ENCODE measurements around the gene USP40.

USP40 gene

GRCh38 chr2:233501198-233502076 lies 65.1 kb downstream of the USP40 start:
- in situ Hi-C loops (cut with HindIII; ENCODE audit: low sequenced_read_pairs), result no loop called here

- in situ Hi-C loops (cut with HindIII; ENCODE audit: low sequenced_read_pairs), result no loop called here
Observed at GRCh38 chr2:233499928-233500327, 66.7 kb downstream of the USP40 start.

DNA sequence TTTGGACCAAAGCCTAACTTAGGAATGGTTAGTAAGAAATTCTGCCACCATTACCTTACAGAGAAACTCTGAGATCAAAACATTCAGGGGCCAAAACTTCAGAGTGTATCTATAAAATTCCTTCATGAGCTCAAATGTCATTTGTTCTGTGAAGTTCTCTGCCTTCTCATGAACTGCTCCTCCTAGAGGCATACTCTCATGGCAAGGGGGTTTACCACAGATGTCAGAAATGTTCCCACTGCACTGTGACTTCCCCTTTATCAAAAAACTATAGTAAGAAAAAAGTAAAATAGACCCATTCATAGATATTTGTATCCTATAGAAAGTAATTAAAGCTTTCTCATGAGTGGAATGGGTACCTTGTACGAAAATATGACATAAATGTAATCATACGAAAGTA lies 68.5 kb downstream of the USP40 start:
- in situ Hi-C loops (cut with HindIII; ENCODE audit: low sequenced_read_pairs), result no loop called here

GRCh38 chr2:233497692-233498091 lies 68.9 kb downstream of the USP40 start:
- in situ Hi-C loops (cut with HindIII; ENCODE audit: low sequenced_read_pairs), result no loop called here

- in situ Hi-C loops (cut with HindIII; ENCODE audit: low sequenced_read_pairs), result no loop called here
Observed at GRCh38 chr2:233495503-233496496, 70.8 kb downstream of the USP40 start.

DNA sequence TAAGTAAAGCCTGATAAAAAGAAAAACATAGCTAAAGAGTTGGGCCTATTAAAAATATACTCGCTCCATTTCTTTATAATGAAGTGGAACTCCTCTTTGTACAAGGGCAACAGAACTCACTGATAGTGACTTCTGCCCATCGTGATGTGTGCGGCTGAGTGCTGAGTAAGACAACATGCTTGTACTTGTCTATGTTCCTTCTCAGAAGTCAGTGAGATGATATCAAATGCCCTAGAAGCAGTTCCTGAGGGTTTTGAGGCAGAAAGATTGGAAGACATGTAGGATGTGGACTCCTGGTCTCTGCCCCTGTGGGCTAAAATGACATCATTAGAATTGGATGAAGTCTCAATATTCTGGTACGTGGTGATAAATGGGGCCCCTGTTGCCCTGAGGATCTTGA lies 73.8 kb downstream of the USP40 start:
- in situ Hi-C loops (cut with HindIII; ENCODE audit: low sequenced_read_pairs), result no loop called here

- in situ Hi-C loops (cut with HindIII; ENCODE audit: low sequenced_read_pairs), result no loop called here
Observed at GRCh38 chr2:233492078-233492477, 74.5 kb downstream of the USP40 start.

GRCh38 chr2:233491326-233491725 lies 75.3 kb downstream of the USP40 start:
- in situ Hi-C loops (cut with HindIII; ENCODE audit: low sequenced_read_pairs), result no loop called here

- in situ Hi-C loops (cut with HindIII; ENCODE audit: low sequenced_read_pairs), result no loop called here
Observed at GRCh38 chr2:233490831-233491230, 75.8 kb downstream of the USP40 start.

- in situ Hi-C loops (cut with HindIII; ENCODE audit: low sequenced_read_pairs), result no loop called here
Observed at GRCh38 chr2:233489666-233490065, 76.9 kb downstream of the USP40 start.

- in situ Hi-C loops (cut with HindIII; ENCODE audit: low sequenced_read_pairs), result no loop called here
Observed at GRCh38 chr2:233489143-233489542, 77.4 kb downstream of the USP40 start.

GRCh38 chr2:233487748-233488345 lies 78.7 kb downstream of the USP40 start:
- in situ Hi-C loops (cut with HindIII; ENCODE audit: low sequenced_read_pairs), result no loop called here

GRCh38 chr2:233486778-233487552 lies 79.6 kb downstream of the USP40 start:
- in situ Hi-C loops (cut with HindIII; ENCODE audit: low sequenced_read_pairs), result no loop called here

DNA sequence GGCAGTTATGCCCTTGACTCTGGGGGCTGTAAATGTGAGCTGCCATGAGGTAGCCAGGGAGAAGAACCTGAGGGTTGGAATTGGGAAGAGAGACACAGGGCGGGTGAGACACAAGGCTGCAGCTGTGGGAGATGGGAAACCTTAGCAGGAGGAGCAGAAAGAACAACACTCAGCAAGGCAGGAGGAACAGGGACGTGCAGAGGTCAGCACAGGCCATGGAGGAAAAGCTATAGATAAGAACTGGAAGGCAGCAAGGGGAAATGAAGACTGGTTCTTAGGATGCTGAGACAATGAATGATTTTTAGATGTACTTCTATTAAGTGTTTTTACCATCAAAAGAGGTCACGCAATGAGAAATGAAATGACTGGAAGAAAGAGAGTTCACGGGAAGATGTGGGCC lies 80.2 kb downstream of the USP40 start:
- in situ Hi-C loops (cut with HindIII; ENCODE audit: low sequenced_read_pairs), result no loop called here

- in situ Hi-C loops (cut with HindIII; ENCODE audit: low sequenced_read_pairs), result no loop called here
Observed at GRCh38 chr2:233485726-233486125, 80.9 kb downstream of the USP40 start.

DNA sequence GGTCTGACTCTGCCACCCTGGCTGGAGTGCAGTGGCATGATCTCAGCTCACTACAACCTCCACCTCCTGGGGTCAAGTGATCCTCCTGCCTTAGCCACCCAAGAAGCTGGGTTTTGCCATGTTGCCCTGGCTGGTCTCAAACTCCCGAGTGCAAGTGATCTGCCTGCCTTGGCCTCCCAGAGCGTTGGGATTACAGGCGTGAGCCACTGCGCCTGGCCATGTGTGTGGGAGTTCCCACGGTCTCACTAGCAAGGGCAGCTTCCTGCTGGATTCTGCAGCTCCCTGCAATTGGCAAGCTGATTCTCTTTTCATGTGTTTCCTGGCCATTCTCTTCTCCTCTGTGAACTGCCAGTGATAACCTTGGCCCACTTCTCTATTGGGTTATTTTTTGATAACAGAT lies 84.0 kb downstream of the USP40 start:
- in situ Hi-C loops (cut with HindIII; ENCODE audit: low sequenced_read_pairs), result no loop called here

DNA sequence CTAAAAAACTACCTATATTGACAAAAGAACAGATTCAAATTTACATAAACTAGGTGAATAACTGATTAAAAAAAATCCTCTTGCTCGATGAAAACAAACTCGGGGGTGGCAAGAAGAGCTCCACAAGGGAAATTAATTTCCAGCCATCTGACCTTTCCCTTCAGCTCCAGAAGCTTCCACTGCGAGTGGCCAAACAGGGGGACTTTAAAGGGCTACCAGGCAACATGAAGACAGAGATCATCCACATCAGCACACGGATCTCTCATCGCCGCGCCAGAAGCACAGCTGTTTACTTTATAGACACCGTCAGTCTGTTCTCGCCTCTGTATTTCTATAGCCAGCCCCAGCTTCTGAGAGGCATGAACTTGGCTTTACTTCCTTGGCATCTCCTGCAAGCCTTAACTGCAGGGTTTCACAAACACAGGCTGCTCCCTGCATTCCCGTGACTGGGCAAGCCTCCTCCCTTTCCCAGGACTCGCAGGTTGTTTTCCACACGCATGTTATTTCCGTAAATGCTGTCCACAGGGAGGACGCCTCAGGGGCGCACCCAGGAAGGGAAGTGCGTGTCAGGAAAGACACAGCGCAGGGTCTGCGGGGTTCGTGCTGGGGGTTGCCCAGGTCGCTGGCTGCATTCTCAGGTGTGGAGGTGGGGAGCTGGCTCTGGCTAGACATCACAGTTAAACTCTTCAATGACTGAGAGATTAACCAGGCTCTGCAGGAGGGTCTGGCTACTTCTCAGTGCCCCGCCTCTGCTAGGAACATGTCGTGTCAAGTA lies 85.0 kb downstream of the USP40 start:
- in situ Hi-C loops (cut with HindIII; ENCODE audit: low sequenced_read_pairs), result no loop called here

- in situ Hi-C loops (cut with HindIII; ENCODE audit: low sequenced_read_pairs), result no loop called here
Observed at GRCh38 chr2:233480490-233481202, 85.9 kb downstream of the USP40 start.
